HG03469 (cell line): Measurements from ENCODE around the gene ERC2.
"Not testable (repeated sequence)": the region's sequence is repeated elsewhere in the genome, so short reads cannot be mapped to it uniquely, and the experiment has no call there.

Experiments
- ATAC-seq: cut with Tn5 transposase; IDR thresholded peaks from one replicate; pipeline ENCODE4 v1.9.1; 2021; ENCODE audit warnings: mild to moderate bottlenecking, moderate library complexity, moderate number of reproducible peaks; ENCODE audit not compliant: unreplicated experiment

Gene ERC2

GRCh38 chr3:56089739-56090138, 378.5 kb downstream of the ERC2 start:
- ATAC-seq, result no peak

DNA sequence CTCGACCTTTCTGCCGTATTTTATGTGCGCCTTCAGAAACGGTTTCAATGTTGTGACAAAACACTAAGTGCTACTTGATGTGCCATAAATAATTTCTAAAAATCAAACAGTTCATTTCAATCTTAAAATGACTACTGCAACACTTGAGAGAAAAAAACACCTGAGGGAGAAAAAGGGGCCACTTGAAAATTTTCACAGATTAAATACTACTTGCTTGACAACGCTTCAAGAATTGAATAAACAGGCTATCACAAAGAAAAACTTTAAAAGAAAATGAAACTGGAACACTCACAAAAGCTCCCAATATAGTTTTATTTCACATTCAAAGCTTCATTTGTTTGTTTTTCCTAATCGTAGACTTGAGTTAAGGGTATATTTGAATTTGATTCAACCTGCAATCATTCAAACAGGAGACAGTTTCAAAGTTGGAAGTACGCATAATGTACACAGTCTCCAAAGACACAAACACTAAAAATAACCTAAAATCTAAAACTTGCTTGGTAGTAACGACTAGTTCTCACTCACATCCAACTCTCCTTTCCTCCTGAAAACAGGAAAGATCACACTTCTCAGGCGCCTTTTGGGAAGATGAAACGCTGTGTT, 380.7 kb downstream of the ERC2 start:
- no peak for ATAC-seq

DNA sequence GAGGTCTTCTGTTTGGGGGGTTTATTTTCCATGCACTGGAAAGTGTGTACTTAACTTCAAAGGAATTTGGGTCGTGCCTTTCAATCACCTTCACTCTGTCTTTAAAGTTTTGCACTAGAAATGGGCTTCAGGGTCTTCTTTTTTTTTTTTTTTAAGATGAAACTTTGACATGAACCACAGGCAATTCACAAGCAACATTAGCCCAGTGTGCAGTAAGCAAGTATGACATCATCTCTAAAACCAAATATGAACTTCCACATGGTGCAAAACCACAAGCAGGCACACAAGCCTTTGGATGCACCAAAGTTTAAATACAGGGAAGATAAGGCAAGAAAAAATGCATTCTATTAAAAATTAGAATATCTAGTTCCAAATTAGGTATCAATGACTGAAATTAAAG, 381.9 kb downstream of the ERC2 start:
- no peak for ATAC-seq

GRCh38 chr3:56081246-56081645, 387.0 kb downstream of the ERC2 start:
- no peak for ATAC-seq

- ATAC-seq, result no peak
Observed at GRCh38 chr3:56076746-56077145, 391.5 kb downstream of the ERC2 start.

DNA sequence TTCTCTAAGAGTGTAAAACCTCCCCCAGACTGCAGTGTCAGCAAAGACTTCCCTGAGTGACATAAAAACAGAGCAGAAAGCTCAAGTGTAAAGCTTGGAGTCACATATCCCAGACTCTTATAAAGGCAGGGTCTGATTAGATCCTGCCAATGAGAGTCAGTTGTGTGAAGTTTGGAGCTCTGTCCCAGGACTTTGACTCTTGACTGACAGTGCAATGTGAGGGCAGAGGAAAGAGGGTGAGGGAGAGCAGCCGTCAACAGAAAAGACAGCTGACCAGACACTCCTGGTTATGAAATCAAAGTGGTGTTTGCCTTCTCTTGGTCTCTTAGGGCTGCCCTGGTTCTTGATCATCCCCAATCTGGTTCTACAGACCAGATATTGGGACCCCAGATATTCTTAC, 393.2 kb downstream of the ERC2 start:
- no peak for ATAC-seq

GRCh38 chr3:56069766-56070165, 398.5 kb downstream of the ERC2 start:
- ATAC-seq, result no peak

- not testable (repeated sequence) for ATAC-seq
Observed at GRCh38 chr3:56066405-56066804, 401.9 kb downstream of the ERC2 start.

DNA sequence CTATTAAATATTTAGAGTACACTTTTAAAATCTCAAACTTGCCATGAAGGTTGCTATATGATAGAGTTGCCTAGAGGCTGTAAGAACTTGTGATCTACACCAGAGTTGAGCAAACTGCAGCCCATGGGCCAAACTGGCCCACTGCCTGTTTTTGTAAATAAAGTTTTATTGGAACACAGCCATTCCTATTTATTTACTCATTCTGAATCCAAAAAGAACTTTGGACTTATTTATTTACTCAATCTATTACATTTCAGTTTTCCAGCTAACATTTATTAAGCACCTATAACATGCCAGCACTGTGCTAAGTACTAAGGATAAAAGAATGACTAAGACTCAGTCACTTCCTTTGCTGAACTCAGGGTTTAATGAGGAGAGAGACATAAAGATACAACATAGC, 403.6 kb downstream of the ERC2 start:
- no peak for ATAC-seq

DNA sequence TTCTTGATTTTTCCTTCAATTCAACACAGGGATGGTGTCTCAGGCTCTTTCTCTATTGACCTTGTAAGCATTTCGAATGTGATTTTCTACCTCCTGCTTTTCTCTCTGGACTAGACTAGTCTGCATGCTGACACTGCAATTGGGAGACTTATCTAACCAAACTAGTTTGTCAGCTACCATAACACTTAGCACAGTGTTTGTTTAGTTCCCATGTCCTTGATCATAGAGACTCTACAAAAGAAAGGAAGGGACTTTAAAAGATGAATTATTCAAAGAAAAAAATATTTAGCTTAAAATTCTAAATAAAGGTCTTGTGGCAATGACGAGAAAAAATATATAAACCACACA, 407.0 kb downstream of the ERC2 start:
- ATAC-seq, result no peak

DNA sequence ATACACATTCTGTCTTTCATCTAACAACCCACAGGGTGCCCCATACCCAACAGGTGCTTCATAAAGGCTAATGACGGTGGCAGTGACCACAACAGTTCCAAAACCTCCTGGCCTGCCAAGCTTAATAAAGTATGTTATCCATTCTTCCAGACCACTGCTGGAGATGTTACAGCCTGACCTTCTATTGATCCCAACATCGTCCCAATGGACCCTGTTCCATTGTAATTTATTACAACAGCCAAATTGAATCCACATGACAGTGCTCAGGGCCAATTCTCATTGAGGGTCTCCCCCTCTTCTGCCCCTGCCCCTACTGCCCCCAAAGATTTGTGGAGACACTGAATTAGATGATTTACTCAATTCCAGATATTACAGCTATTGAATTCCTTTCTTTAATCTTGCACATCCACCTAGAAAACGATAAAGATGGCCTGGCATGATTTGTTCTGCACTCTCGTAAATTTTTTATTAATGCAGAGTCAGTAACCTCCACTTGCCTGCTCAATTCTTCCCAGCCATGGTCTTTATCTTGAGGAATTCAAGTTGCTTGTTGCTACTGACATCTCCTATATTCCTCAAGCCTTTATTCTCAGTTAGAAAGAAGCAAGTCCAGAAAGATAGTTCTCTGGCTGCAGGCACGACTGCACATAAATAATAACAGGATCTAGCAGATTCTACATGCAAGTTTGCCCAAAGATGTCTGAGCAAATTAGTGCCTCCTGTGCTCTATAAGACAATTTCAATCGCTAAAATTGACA, 407.6 kb downstream of the ERC2 start:
- ATAC-seq, result no peak

DNA sequence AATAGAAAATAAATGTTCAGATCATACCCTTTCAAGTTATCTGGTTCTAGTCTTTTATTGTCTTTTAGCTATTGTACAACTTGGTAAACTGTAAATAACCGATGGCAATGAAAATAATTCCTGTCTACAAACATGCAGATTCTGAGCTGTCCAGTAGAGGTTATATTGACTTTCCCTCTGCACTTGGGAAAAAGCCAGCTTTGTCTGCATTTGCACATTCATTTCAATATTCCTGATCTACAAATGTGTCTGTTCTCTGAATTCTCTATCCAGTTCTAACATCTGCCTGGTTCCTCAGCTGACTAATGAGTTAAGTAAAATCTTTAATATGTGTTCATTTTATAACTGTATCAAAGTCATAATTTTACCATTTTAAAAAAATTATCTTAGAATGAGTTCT, 408.5 kb downstream of the ERC2 start:
- no peak for ATAC-seq

DNA sequence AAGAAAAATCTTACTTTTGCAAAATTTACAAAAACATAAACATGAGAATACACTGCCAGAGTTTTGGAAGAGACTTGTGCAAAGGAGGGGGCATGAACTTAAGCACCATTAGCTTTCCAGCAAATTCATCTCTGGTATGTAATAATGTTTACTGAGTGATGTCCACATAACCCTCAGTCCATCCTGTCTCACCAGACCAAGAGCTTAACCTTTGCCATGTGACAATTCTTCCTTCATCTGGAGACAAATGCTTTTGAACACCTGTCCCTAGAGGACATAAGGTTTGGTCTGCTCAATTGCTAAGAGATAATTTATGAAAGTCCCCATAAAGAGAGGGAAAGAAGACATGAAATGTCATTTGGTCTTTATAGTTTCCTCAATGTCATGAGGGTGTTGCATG, 412.3 kb downstream of the ERC2 start:
- ATAC-seq, result no peak

DNA sequence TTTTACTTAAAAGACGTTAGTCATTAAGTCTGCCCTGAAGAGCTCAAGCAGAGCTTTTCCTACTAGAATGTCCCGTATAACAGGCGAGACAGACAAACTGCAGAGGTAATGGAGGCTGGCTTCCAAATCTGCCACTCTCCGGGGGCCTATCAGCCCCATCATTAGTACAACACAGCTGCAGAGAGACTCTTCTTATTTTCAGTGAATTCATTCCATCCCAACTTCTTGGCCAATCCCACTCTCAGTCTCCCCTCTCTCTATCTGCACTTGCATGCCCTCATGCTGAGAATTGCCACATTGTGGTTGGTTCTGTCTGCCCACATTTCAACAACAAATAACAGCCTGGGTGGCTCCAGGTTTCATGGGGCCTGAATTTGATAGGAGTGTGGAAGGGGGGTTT, 412.7 kb downstream of the ERC2 start:
- no peak for ATAC-seq

- ATAC-seq, result no peak
Observed at GRCh38 chr3:56054844-56055243, 413.4 kb downstream of the ERC2 start.

GRCh38 chr3:56053727-56054126, 414.5 kb downstream of the ERC2 start:
- ATAC-seq, result no peak

DNA sequence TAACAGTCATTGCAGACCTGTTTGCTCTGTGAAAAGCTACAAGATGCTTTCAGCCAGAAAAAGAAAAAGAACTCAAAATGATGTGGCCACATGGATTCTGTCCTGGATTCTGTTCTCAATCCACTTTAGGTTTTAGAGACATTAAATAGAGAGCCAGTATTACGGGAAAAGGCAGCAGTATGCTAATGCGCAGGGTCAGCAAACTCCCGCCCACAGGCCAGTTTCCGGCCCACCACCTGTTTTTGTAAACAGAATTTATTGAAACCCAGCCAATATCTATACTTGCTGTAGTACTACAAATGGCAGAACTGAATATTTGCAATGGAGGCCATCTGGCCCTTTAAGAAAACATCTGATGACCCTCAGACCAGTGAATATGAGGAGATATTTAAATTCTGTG, 416.1 kb downstream of the ERC2 start:
- no peak for ATAC-seq

- ATAC-seq, result no peak
Observed at GRCh38 chr3:56051052-56051451, 417.2 kb downstream of the ERC2 start.

DNA sequence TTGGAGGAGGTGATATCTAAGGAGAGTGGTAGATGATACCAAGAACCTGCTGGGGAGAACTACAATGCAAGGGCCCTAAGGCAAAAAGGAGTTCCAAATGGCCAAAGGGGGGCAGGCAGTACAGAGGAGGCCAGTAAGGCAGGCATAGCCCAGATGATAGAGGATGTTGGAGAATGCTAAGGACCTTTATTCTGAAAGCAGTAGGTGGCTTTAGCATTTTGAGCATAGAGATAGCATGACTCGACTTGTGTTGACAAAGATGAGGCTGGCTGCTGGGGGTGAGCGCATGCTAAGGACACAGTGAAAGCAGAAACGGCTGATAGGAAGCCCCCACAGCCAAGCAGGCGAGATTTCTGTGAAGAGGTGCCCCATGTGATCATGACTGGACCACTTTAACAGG, 419.3 kb downstream of the ERC2 start:
- ATAC-seq, result no peak

DNA sequence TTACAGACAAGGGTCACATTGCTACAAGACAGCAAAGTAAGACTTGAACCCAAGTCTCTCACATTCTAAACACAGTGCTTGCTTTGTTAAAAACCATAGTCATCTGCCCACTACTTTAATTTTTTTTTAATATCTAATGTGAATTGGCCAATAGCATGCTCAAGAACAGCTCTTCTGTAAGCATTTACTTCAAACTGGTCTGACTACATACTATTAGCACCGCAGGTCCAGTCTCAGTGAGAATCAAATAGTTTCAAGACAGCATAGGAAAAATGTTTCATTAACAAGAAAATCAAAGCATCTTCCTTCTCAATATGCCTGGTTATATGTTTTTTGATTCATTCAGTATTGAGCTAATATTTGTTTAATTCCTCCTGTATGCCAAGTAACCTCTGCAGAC, 419.9 kb downstream of the ERC2 start:
- no peak for ATAC-seq

GRCh38 chr3:56042326-56042951, 425.8 kb downstream of the ERC2 start:
- no peak for ATAC-seq

DNA sequence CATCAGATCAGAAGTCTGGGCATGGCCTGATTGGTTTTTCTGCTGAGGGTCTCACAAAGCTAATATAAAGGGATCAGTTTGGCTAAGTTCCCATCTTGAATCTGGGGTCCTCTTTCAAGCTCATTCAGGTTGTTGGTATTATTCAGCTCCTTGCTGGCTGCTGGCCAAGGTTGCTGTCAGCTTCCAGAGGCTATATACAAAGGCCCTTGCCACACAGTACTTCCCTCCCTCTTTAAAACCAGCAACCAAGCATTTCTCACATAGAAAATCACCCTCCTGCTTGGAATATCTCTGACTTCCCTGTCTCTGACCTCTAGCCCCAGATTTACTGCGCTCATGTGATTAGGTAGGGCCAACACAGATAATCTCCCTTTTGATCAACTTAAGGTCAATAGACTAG, 442.9 kb downstream of the ERC2 start:
- ATAC-seq, result no peak
